NCI-H774 (cell line): ENCODE measurements around the gene TPK1.

Source experiments
- DNase-seq: peaks from one replicate; lab custom pipeline; 2025; lab: John Stamatoyannopoulos, UW

The TPK1 gene

GRCh38 chr7:144723301-144723700 is 112.6 kb downstream of the TPK1 start:
- DNase-seq: no peak

GRCh38 chr7:144720710-144721109 is 115.1 kb downstream of the TPK1 start:
- no peak for DNase-seq

- no peak for DNase-seq
Measured at GRCh38 chr7:144720149-144720548, 115.7 kb downstream of the TPK1 start.

- no peak for DNase-seq
Measured at GRCh38 chr7:144717720-144718119, 118.1 kb downstream of the TPK1 start.

GRCh38 chr7:144713850-144714249 is 122.0 kb downstream of the TPK1 start:
- no peak for DNase-seq

GRCh38 chr7:144710791-144711190 is 125.1 kb downstream of the TPK1 start:
- DNase-seq: no peak

- no peak for DNase-seq
Measured at GRCh38 chr7:144709066-144709465, 126.8 kb downstream of the TPK1 start.

- DNase-seq: no peak
Measured at GRCh38 chr7:144691240-144691639, 144.6 kb downstream of the TPK1 start.

GRCh38 chr7:144682581-144683280 is 153.1 kb downstream of the TPK1 start:
- DNase-seq: no peak

GRCh38 chr7:144676492-144676891 is 159.4 kb downstream of the TPK1 start:
- no peak for DNase-seq

- no peak for DNase-seq
Measured at GRCh38 chr7:144674550-144674949, 161.3 kb downstream of the TPK1 start.

- DNase-seq: no peak
Measured at GRCh38 chr7:144672869-144673268, 163.0 kb downstream of the TPK1 start.

GRCh38 chr7:144671429-144671828 is 164.4 kb downstream of the TPK1 start:
- no peak for DNase-seq

- DNase-seq: no peak
Measured at GRCh38 chr7:144670218-144670617, 165.6 kb downstream of the TPK1 start.

GRCh38 chr7:144668503-144668902 is 167.3 kb downstream of the TPK1 start:
- DNase-seq: no peak

GRCh38 chr7:144665689-144666381 is 170.0 kb downstream of the TPK1 start:
- no peak for DNase-seq

GRCh38 chr7:144659211-144659610 is 176.6 kb downstream of the TPK1 start:
- no peak for DNase-seq

- no peak for DNase-seq
Measured at GRCh38 chr7:144656965-144657517, 178.8 kb downstream of the TPK1 start.

- DNase-seq: no peak
Measured at GRCh38 chr7:144653449-144653848, 182.4 kb downstream of the TPK1 start.

- no peak for DNase-seq
Measured at GRCh38 chr7:144650439-144650838, 185.4 kb downstream of the TPK1 start.

- DNase-seq: no peak
Measured at GRCh38 chr7:144649120-144649519, 186.7 kb downstream of the TPK1 start.

GRCh38 chr7:144641389-144642044 is 194.3 kb downstream of the TPK1 start:
- no peak for DNase-seq

GRCh38 chr7:144632724-144633123 is 203.1 kb downstream of the TPK1 start:
- DNase-seq: no peak
